Chondrocyte (in vitro differentiated cells): ENCODE results near the gene SLC7A8. TPM values are rescaled to one million over a fixed set of nuclear protein-coding genes. Genes with fewer than 3 reads are reported as not detected.
"Not testable (repeated sequence)": the region's sequence is repeated elsewhere in the genome, so short reads cannot be mapped to it uniquely, and the experiment has no call there.

ENCODE experiments used
- DNase-seq: peaks from one replicate; pipeline ENCODE4 v3.0.0; 2021; ENCODE audit warnings: mixed read lengths, low spot score
- H3K27ac Mint-ChIP-seq: one replicate; pipeline ENCODE4 v1.8.0; 2021; ENCODE audit warnings: mild to moderate bottlenecking, moderate library complexity, mixed read lengths; ENCODE audit not compliant: unreplicated experiment
- H3K27me3 Mint-ChIP-seq: 2 replicates; pipeline ENCODE4 v1.8.0; 2021; ENCODE audit warnings: low read depth, mixed read lengths
- H3K36me3 Mint-ChIP-seq: 2 replicates; pipeline ENCODE4 v1.8.0; 2021; ENCODE audit warnings: low read depth, mixed read lengths
- H3K4me1 Mint-ChIP-seq: 2 replicates; pipeline ENCODE4 v1.8.0; 2021; ENCODE audit warnings: low read depth, mild to moderate bottlenecking, mixed read lengths
- H3K4me3 Mint-ChIP-seq: one replicate; pipeline ENCODE4 v1.8.0; 2021; ENCODE audit warnings: mild to moderate bottlenecking, moderate library complexity, mixed read lengths; ENCODE audit not compliant: unreplicated experiment
- H3K9me3 Mint-ChIP-seq: 2 replicates; pipeline ENCODE4 v1.8.0; 2021; ENCODE audit warnings: low read depth, mixed read lengths
- total RNA-seq: library from RNA; stranded (reverse); gene quantifications from 3 replicates; pipeline ENCODE4 v1.2.1, GENCODE V29; 2021
- TF ChIP-seq, protein P1 (sequence below): fragments of 200-600 bp; sonication (generic); IDR thresholded peaks from 2 replicates; pipeline ENCODE4 v1.5.0; 2021; ENCODE audit warnings: antibody characterized with exemption, mild to moderate bottlenecking, moderate library complexity

SLC7A8 gene
- total RNA-seq, 1 donor from 2014 or later = 0.45 TPM

DNA sequence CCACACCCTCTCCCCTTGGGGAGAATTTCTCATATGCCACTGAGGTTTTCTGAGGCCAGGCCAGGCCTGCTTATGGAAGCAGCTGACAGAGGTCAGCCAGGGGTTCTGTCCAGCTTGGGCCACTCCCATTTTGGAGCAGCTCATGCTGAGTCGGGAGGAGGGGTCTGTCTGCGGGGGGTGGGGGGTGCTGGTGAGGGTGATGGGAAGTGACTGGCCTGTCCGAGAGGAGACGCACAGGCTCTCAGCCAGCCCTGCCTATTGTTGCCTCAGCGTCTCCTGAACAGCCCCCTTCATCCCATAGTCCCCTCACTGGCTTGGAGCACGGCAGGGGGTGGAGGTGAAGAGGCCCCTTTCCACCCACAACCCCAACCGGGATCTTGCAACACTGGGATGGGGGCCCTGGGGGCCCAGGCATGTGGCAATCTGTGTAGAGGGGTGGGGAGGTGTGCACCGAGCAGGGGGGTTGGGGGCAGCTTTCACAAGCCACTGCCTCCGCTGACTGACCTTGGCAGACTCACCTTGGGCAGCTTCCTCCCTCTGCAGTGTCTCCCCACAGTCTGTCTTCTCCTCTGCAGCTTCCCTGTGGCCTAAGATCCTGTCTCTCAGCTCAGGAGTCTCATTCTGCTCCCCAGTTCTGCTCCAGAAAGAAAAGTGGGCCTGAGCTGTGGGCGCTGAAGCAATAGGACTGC, 69.9 kb downstream of the SLC7A8 start:
- Mint-ChIP-seq H3K36me3 (no peaks in the 10 kb centered on the region), H3K4me3 (no peak overlapping the region), H3K27me3 (no peaks in the 10 kb centered on the region), H3K27ac (no peak overlapping the region), H3K9me3 (no peaks in the 10 kb centered on the region), H3K4me1 (peaks cover 8% of the 10 kb centered on the region)
- DNase-seq = no peak
- TF ChIP-seq, protein P1, sequence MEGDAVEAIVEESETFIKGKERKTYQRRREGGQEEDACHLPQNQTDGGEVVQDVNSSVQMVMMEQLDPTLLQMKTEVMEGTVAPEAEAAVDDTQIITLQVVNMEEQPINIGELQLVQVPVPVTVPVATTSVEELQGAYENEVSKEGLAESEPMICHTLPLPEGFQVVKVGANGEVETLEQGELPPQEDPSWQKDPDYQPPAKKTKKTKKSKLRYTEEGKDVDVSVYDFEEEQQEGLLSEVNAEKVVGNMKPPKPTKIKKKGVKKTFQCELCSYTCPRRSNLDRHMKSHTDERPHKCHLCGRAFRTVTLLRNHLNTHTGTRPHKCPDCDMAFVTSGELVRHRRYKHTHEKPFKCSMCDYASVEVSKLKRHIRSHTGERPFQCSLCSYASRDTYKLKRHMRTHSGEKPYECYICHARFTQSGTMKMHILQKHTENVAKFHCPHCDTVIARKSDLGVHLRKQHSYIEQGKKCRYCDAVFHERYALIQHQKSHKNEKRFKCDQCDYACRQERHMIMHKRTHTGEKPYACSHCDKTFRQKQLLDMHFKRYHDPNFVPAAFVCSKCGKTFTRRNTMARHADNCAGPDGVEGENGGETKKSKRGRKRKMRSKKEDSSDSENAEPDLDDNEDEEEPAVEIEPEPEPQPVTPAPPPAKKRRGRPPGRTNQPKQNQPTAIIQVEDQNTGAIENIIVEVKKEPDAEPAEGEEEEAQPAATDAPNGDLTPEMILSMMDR = no peak

- no peak for DNase-seq
- TF ChIP-seq, protein P1 = no peak
- H3K4me3 Mint-ChIP-seq = no peak overlapping the region
- peaks cover 8% of the 10 kb centered on the region for H3K4me1 Mint-ChIP-seq
- no peaks in the 10 kb centered on the region for H3K9me3 Mint-ChIP-seq
- no peaks in the 10 kb centered on the region for H3K36me3 Mint-ChIP-seq
- H3K27me3 Mint-ChIP-seq = no peaks in the 10 kb centered on the region
- H3K27ac Mint-ChIP-seq = no peak overlapping the region
Measured at GRCh38 chr14:23112359-23113178, 70.9 kb downstream of the SLC7A8 start.

DNA sequence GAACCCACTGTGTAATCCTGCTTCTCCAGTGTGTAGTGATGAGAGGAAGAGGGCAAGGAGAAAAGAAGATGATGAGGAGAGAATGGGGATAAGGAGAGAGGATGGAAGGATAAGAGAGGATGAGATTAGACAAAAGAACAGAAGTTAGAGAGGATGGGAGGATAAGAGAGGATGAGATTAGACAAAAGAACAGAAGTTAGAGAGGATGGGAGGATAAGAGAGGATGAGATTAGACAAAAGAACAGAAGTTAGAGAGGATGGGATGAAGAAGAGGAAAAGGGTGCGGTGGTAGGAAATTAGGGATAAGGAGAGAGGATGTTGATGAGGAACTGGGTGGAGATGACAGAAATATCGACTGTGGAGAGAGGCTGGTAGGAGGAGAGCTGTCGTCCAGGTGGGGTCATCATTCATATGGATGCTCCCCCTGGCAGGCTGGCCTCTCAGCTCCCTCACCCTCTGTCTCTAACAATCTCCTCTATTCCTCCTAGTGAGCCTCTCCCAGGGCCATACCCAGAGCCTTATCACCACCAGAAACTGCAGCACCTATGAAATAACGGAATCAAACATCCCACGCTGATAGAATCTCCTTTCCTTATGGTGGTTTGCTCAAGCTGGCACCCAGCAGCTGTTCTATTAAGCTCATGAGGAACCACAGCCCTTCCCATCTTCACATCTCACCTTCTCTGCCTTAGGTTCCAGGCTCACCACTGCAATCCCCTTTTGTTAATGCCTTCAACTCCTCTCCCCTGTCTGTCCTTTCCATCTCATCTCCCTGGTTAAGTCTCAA, 72.7 kb downstream of the SLC7A8 start:
- no peak overlapping the region for H3K27ac Mint-ChIP-seq

DNA sequence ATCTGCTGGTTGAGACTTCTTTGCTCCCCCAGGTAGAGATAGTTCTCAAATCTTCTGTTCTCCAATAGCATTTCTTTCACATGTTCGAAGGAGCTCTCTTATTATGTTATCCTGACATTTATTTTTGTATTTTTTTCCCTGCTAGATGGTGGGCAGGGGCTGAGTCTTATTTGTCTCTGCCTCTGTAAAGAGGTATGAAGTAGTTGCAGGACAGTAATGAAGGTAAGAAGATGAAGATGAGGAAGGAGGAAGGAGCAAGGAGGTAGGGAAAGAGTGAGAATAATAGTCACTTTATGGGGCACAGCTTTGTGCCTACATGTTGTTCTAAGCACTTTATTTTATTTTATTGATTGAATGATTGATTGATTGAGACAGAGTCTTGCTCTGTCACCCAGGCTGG, 73.7 kb downstream of the SLC7A8 start:
- no peaks in the 10 kb centered on the region for H3K27me3 Mint-ChIP-seq
- H3K27ac Mint-ChIP-seq = no peak overlapping the region
- H3K36me3 Mint-ChIP-seq = no peaks in the 10 kb centered on the region
- TF ChIP-seq, protein P1 = no peak
- DNase-seq = no peak
- H3K9me3 Mint-ChIP-seq = no peaks in the 10 kb centered on the region
- H3K4me3 Mint-ChIP-seq = no peak overlapping the region
- peaks cover 9% of the 10 kb centered on the region for H3K4me1 Mint-ChIP-seq

More for the DNA sequence above, 72.7 kb downstream of the SLC7A8 start:
- H3K9me3 Mint-ChIP-seq = no peaks in the 10 kb centered on the region
- H3K27me3 Mint-ChIP-seq = no peaks in the 10 kb centered on the region
- H3K4me3 Mint-ChIP-seq = no peak overlapping the region
- no peak for DNase-seq
- peaks cover 12% of the 10 kb centered on the region for H3K4me1 Mint-ChIP-seq
- H3K36me3 Mint-ChIP-seq = no peaks in the 10 kb centered on the region
- TF ChIP-seq, protein P1 = no peak

- H3K4me3 Mint-ChIP-seq, H3K27ac Mint-ChIP-seq, H3K9me3 Mint-ChIP-seq, H3K4me1 Mint-ChIP-seq, H3K27me3 Mint-ChIP-seq, H3K36me3 Mint-ChIP-seq, DNase-seq: not testable (repeated sequence)
Measured at GRCh38 chr14:23108169-23108568, 75.3 kb downstream of the SLC7A8 start.

DNA sequence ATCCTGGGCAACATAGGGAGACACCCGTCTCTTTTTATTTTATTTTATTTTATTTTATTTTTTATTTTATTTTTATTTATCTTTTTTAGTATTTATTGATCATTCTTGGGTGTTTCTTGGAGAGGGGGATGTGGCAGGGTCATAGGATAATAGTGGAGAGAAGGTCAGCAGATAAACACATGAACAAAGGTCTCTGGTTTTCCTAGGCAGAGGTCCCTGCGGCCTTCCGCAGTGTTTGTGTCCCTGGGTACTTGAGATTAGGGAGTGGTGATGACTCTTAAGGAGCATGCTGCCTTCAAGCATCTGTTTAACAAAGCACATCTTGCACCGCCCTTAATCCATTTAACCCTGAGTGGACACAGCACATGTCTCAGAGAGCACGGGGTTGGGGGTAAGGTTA, 75.8 kb downstream of the SLC7A8 start:
- not testable (repeated sequence) for H3K4me3 Mint-ChIP-seq, DNase-seq, H3K27ac Mint-ChIP-seq, H3K27me3 Mint-ChIP-seq, H3K9me3 Mint-ChIP-seq, H3K36me3 Mint-ChIP-seq, H3K4me1 Mint-ChIP-seq
